HepG2 (cell line): ENCODE data around the gene HNRNPF. TPM values are rescaled to one million over a fixed set of nuclear protein-coding genes. Genes with fewer than 3 reads are reported as not detected.

Source experiments
- DBP ChIP-seq: sonication (generic); formaldehyde crosslinking; IDR thresholded peaks from 2 replicates; pipeline ENCODE4 v1.4.0; 2020; ENCODE audit warnings: missing genetic modification reagents; ENCODE audit errors: not compliant biosample characterization
- DMTF1 ChIP-seq: sonication (generic); formaldehyde crosslinking; IDR thresholded peaks from 2 replicates; pipeline ENCODE4 v1.4.0; 2020; ENCODE audit warnings: mild to moderate bottlenecking, missing genetic modification reagents
- FIP1L1 ChIP-seq: fragments of 200-400 bp; formaldehyde crosslinking; IDR thresholded peaks from 2 replicates; pipeline ENCODE4 v1.6.1; 2018; ENCODE audit warnings: low read depth, mild to moderate bottlenecking, low read length, moderate library complexity, borderline replicate concordance; ENCODE audit not compliant: insufficient read depth
- HCFC1 ChIP-seq: fragments of 150-350 bp; IDR thresholded peaks from 2 replicates; pipeline ENCODE4 v1.6.1; 2014; ENCODE audit warnings: low read depth, low read length
- KDM5A ChIP-seq: fragments of 200-600 bp; sonication (generic); IDR thresholded peaks from 2 replicates; pipeline ENCODE4 v1.7.0; 2018; ENCODE audit warnings: antibody characterized with exemption, mild to moderate bottlenecking, low read length, borderline replicate concordance
- NFE2 ChIP-seq: sonication (generic); formaldehyde crosslinking; IDR thresholded peaks from 2 replicates; pipeline ENCODE4 v1.4.0; 2020; ENCODE audit warnings: missing genetic modification reagents
- POGZ ChIP-seq: sonication (generic); formaldehyde crosslinking; IDR thresholded peaks from 2 replicates; pipeline ENCODE4 v1.4.0; 2020; ENCODE audit warnings: mild to moderate bottlenecking, missing genetic modification reagents
- RELA ChIP-seq: sonication (generic); formaldehyde crosslinking; IDR thresholded peaks from 2 replicates; pipeline ENCODE4 v1.4.0; 2020; ENCODE audit warnings: missing genetic modification reagents
- THAP9 ChIP-seq: sonication (generic); formaldehyde crosslinking; IDR thresholded peaks from 2 replicates; pipeline ENCODE4; 2020; ENCODE audit warnings: missing genetic modification reagents, mild to moderate bottlenecking, borderline replicate concordance
- ZBTB40 ChIP-seq, 2 experiments: fragments of 450-650 bp in 1 of 2; sonication (generic) in 1 of 2; formaldehyde crosslinking in 1 of 2; IDR thresholded peaks; 2 replicates each; pipeline versions ENCODE4 v1.6.1 to v1.8.0; 2016 to 2022; ENCODE audit warnings: antibody characterized with exemption in 1 of 2, mild to moderate bottlenecking in 1 of 2, missing genetic modification reagents in 1 of 2
- ZIK1 ChIP-seq: sonication (generic); formaldehyde crosslinking; IDR thresholded peaks from 2 replicates; pipeline ENCODE4 v1.5.0; 2020; ENCODE audit warnings: mild to moderate bottlenecking, low read depth, missing genetic modification reagents, borderline replicate concordance
- ZNF44 ChIP-seq: sonication (generic); formaldehyde crosslinking; IDR thresholded peaks from 2 replicates; pipeline ENCODE4 v1.5.1; 2020; ENCODE audit warnings: mild to moderate bottlenecking, missing genetic modification reagents
- ZSCAN21 ChIP-seq: sonication (generic); formaldehyde crosslinking; IDR thresholded peaks from 2 replicates; pipeline ENCODE4 v1.8.0; 2022; ENCODE audit warnings: mild to moderate bottlenecking, missing genetic modification reagents, moderate library complexity, borderline replicate concordance
- ZSCAN31 ChIP-seq: sonication (generic); formaldehyde crosslinking; IDR thresholded peaks from 2 replicates; pipeline ENCODE4 v1.5.0; 2020; ENCODE audit warnings: low read depth, mild to moderate bottlenecking, missing genetic modification reagents
- polyA plus RNA-seq, 8 experiments: library from polyadenylated mRNA; depleted of rRNA in 3 of 8; stranded (reverse) in 7 of 8; unstranded in 1 of 8; fragments of >200 nt; fragmentation: Illumina TruSeq in 4 of 8; extraction: Trizol in 4 of 8; gene quantifications; 2 replicates each; pipeline versions ENCODE4 v1.2.1 to v1.2.3, GENCODE V29; 2011 to 2016; ENCODE audit warnings: low read depth in 4 of 8, missing spikeins in 1 of 8, mixed read lengths in 1 of 8; ENCODE audit not compliant: insufficient read depth in 1 of 8
- total RNA-seq, 5 experiments: library from RNA; depleted of rRNA; stranded (reverse); fragments of >200 nt; fragmentation: Illumina TruSeq; extraction: Trizol; gene quantifications; 2 replicates each; pipeline ENCODE4 v1.2.3, GENCODE V29; 2016; ENCODE audit warnings: low read depth in 1 of 5

HNRNPF gene
- total and polyA plus RNA-seq, 2 of the 13 experiments (the other 11 are each of a cell fraction or from before 2014, with no cell fraction given): 166 to 308 TPM

- no peak for TF ChIP-seq ZBTB40 (IDR thresholded peaks at IDR 0.05)
- no peak for TF ChIP-seq ZBTB40 (CRISPR knock-in tag; IDR thresholded peaks at IDR 0.05)
- TF ChIP-seq HCFC1: no peak
- TF ChIP-seq RELA (CRISPR knock-in tag): no peak
- no peak for TF ChIP-seq DBP (CRISPR knock-in tag)
- no peak for TF ChIP-seq POGZ (CRISPR knock-in tag)
- TF ChIP-seq NFE2 (CRISPR knock-in tag): no peak
- TF ChIP-seq ZNF44: no peak
- TF ChIP-seq DMTF1: no peak
- no peak for TF ChIP-seq FIP1L1
- 0 out of 2 replicates have a peak, but pooled peaks have one; percentile 30 for TF ChIP-seq THAP9 (CRISPR knock-in tag)
- TF ChIP-seq ZSCAN21 (CRISPR knock-in tag): no peak; the same call in 1 of the 2 replicates
- no peak for TF ChIP-seq ZIK1 (CRISPR knock-in tag)
- TF ChIP-seq ZSCAN31: peak; percentile 67
- TF ChIP-seq KDM5A: no peak
Observed at GRCh38 chr10:43377424-43377883, 31.5 kb downstream of the HNRNPF start (continued).
